CD4-positive, alpha-beta T cell treated with Interleukin-15 for 4 hours (primary cell): Measurements from ENCODE around the gene ZDHHC22.

Experiments used
- DNase-seq: peaks from one replicate; pipeline ENCODE4 v3.0.0-alpha.2; 2020; ENCODE audit warnings: low spot score

The ZDHHC22 gene

DNA sequence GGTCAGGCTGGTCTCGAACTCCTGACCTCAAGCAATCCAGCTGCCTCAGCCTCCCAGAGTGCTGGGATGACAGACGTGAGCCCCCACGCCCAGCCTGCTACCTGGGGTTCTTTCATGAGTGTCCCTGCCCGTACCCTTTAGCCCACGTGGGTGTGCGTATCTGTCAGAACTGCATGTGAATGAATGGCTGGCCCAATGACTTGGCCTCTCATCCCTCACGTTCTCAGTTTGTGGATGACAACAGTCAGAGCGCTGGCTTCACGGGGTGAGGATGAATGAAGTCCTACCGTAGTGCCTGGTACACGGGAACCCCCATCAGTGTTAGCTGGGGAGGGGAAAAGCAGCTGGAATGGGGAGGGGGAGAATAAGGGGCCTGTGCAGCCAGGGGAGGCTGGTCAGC lies 16.1 kb upstream of the ZDHHC22 start:
- no peak for DNase-seq

DNA sequence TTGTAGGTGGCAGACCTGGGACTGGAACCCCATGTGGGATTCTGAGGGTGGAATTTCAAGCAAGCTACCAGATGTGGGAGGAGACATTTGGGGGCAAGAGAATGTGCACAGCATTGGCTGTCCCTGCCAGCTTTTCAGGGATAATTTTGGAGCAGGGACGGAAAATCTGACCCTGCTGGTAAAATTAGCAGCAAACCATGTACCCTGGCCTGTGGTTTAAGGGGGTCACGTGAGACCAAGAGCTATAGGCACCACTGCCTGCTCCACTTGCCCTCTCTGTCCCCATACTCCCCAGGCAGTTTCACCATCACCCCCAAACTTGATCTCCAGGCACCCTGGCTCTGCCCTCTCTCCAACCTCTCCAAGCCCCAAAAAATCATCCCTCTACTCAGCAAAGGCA lies 13.5 kb upstream of the ZDHHC22 start:
- no peak for DNase-seq

DNA sequence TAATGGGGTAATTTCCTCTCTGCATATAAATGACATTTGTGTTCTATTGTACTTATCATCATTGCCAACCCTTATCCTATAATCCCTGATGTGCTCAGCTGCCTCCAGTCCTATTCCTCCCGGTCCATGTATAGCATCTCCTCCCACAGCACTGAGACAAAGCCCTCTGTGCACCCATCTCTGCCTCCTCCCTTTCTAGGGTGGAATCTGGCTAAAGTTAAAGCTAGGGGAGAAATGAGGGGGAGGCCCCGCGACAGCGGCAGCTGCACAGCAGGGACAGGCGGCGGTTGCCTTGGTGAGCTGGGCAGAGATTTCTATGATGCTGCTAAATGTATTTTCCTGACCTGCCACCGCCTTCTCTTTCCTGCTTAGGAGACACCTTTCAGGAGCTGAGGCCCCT lies 12.8 kb upstream of the ZDHHC22 start:
- DNase-seq = no peak

DNA sequence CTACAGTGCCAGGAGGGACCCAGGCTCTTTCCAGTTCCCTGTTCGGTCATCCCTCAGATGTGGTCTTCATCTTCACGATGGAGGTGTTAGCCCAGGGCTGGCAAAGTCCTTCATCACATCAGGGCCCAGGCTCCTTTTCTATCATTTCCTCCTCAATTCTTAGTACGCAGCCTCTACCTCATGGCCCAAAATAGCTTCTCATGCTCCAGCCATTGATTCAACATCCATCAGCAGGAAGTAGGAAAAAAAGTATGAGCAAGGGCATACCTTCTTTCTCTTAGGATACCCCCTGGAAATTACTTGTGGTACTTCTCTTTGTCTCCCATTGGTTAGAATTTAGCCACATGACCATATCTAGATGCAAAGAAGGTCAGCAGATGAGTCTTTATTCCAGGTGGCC lies 12.2 kb upstream of the ZDHHC22 start:
- DNase-seq = no peak

GRCh38 chr14:77151918-77152588 lies 10.5 kb upstream of the ZDHHC22 start:
- no peak for DNase-seq

DNA sequence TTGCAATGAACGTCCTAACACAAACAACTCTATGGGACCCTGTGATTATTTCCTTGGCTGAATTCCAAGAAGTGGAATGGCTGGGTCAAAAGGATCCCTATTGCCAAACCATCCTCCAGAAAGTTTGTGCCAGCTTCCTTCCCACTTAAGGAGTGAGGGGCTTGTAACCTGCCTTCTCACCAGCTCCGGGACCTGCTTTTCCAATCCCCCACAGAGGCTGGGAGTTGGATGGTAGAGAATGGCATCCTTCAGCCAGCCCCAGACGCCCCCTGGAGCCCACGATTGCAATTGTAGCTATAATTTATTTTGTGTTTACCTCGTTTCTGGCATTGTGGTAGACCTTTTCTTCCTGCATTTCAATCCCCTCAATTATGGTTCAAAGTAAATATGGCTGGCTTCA lies 9.7 kb upstream of the ZDHHC22 start:
- no peak for DNase-seq

DNA sequence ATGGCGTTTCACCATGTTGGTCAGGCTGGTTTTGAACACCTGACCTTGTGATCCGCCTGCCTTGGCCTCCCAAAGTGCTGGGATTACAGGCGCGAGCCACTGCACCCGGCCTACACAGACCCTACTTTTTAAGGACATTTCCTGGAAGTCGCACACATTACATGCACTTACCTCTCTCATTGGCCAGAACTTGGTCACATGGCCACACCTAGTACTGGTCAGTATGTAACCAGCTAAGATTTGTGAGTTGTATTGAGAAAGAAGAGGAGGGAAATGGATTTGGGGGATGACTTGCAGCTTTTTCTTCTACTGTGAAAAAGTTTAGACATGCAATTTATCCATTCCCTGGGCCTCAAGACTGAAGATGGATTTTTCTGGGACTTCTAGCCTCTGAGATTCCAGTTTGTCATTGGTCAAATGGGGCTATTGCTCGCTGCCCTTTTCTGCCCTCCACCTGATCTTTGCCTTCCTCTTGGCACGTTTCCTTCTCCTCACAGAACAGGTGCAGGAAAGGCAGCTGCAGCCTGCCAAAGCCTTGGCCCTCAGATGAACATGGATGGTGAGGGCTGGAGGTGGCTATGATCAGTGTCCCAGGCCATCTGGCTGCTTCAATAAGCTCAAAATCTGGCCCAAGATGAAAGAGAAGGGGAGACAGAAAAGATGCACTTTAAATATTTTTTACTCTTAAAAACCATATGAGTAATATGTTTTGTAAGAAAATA lies 7.1 kb upstream of the ZDHHC22 start:
- DNase-seq = no peak

DNA sequence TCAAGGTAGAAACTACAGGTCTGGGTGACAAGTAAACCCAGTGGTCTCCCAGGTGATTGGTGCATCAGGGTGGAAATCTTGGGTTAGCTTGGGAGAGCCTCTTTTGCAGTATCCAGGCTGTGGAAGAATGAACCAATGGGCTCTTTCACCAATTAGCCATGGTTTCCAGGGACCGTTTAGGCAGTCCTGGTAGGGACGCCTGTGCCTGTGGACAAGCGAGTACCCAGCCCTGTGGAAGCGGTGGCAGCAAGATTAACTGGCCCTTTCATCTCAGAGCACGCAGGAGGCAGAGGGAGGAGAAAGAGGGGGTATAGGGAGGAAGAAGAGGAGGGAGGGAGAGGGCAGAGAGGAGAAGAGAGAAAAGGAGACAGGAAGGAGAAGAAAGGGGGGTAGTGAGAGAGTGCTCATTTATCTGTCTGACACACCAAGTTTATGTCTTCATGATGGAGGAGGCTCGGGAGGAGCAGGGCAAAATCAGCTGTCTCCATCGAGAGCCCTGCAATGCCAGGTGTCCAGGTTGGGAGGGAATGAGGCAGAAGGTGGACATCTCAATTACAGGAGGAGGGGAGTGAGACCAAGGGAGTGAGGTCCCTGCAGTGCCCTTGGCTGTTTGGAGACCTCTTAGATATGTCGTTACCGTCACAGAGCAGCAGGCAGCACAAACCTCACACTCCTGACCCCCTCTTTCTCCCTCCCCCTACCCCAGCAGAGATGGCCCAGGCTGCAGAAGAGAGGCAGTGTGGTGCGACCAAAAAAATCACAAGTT lies 4.6 kb upstream of the ZDHHC22 start:
- no peak for DNase-seq

DNA sequence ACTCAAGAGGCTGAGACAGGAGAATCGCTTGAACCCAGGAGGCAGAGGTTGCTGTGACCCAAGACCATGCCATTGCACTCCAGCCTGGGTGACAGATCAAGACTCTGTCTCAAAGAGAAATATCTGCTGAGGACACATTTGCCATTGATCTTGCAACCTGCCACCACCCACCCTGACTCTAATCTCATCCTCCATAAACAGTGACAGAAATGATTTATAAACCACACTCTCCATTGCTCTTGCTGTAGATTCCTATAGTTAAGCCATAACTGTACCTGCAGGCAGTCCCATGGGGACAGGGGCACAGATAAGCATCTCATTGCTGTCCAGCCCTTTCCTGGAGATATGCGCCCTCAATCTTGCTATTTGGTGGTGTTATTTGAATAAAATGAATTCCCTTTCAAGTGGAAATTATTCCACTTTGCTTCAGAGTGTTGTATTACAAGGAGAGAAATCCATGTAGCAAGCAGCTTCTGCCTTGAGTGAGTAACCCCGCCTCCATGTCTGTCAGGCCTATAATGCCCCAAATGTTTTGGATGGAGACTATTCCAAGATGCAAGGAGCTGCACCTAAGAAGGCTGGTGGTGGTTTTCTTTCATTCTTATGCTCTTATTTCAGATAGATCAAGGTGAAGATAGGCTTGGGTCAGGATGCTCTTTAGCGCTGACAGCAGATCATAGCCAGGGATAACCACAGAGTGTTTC lies 3.0 kb upstream of the ZDHHC22 start:
- DNase-seq = no peak

- no peak for DNase-seq
These were observed 1.5 kb upstream of the ZDHHC22 start for GRCh38 chr14:77143071-77143470.

DNA sequence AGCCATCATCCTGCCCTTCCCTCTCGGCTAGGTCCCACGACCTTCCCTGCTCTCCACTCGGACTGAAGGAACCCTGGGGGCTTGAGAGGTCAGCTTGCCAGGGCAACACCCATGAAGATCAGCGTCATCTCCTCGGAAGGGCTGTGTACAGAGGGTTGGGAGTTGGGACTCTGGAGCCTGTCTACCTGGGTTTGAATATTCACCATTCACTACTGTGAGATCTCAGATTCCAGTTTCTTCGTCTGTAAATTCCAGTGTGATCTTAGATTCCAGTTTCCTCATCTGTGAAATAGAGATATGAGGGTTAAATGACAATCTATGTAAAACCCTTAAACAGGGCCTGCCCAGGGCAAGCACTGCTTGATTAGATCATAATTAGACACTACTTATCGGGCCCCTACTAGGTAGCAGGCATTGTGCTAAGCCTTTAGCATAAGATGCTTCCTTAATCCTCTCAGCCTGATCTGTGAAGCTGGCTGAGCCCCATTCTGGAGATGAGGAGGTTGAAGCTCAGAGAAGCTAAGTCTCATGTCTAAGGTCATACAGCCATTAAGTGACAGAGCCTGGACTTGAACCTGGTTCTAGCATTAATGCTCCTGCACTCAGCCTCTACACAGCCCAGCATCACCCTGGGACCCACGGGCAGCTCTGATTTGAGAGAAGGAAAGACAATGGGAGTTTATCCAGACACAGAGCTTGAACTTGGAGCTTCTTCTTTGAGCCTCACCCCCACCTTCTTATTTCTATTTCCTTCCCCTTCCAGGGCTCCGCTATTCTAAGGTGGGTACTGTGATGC lies 612 bp upstream of the ZDHHC22 start:
- DNase-seq = no peak

- no peak for DNase-seq
These were observed 1.0 kb downstream of the ZDHHC22 start for GRCh38 chr14:77140359-77141213.

DNA sequence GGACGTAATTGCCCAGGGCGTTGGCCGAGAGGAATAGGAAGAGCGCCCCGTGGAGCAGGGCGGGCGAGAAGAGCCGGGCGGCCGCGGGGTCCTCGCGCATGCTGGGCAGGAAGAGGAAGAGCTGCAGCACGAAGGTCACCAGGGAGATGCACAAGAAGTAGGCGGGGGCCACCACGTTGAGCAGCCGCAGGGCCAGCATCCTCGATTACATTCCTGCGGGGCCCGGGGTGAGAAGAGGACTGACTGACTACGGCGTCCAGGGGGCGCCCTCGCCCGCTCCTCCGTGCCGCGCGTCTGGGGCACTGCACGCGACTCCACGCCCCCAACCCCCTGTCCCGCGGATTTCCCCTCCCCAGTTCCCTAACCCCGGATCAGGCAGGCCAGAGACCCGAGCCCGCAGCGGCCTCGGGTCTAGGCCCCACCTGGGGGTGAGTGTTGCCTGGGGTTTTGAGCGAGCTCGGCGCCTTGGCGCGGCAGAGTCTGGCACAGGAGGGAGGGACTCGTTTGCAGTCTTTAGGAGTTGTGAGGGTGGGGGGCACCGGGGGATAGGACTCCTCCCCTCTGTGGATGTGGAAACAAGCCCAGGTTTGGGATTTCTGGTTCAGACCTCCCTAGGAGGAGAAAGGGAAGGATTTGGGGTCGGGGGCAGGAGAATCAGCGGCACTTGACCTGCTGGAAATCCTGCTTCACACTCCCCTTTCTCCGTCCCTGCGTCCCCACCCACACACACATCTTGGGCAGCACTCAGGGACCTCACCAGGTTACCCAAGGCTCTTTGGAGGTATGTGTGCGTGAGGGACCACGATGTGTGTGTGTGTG lies 1.8 kb downstream of the ZDHHC22 start:
- no peak for DNase-seq

GRCh38 chr14:77139022-77139421 lies 2.6 kb downstream of the ZDHHC22 start:
- DNase-seq = no peak

DNA sequence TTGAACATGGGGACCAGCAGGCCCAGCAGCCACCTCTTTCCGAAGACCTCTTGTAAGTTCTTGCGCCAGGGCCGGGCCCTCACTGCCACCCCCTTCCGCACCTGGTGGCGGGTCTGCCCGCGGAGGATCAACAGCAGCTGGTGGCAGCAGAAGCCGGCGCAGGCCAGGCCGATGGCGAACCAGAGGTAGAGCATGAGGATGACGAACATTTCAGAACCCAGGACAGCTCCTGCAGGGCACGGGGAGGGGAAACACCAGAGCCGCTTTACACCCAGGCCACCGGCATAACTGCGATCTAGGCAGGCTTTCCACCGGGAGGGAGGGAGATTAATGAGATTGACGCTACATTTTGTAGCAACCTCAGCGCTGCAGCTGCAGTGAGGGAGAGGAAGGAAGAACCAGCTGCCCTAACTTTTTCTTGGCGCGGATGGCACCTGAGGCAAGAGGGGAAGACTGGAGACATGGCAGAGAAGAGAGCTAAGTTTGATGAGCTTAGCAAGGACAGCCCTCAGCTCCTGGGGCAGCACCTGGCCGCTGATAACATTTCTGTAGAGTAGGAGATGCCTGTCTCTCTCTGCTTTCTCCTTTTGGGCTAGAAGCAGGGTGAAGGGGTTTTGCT lies 7.8 kb downstream of the ZDHHC22 start:
- peak; percentile 36 for DNase-seq

DNA sequence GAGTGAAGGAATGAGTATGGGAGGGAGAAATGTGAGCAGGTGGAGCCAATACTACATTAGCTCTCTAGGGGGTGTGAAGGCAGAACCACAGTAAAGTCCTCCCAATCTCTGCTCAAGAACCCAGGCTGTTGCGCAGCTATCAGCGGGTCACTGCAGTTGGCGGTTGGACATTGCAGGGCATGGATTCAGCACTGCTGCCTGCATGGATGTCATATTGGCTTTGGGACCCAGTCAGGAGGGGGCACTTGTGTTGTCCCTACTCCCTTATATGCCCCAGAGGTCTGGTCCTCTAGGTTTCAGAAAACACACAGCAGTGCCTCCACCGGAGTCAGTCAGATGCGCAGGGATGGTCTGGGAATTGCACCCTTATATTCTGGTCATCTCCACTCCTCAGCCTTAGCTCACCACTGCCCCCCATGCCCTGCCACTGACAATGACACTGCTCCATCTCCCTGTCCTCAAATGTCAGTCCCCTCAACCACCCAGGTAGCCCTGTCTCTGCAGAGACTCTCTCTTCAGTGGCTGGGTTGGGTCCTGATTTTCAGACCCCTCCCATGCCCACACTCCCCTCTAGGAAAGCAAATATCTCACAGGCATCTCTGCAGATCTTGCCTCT lies 9.6 kb downstream of the ZDHHC22 start:
- no peak for DNase-seq

GRCh38 chr14:77131206-77131605 lies 10.4 kb downstream of the ZDHHC22 start:
- no peak for DNase-seq

- DNase-seq = no peak
These were observed 11.2 kb downstream of the ZDHHC22 start for GRCh38 chr14:77130386-77130785.

- no peak for DNase-seq
These were observed 13.1 kb downstream of the ZDHHC22 start for GRCh38 chr14:77128414-77128891.
